ENCODE data around the gene BCL7B. TPM values are rescaled to one million over a fixed set of nuclear protein-coding genes. Genes with fewer than 3 reads are reported as not detected.
A peak's percentile ranks its signal among the peaks of the same experiment; 100 is the strongest.

The BCL7B gene
- total and polyA plus RNA-seq, 2 experiments from 2014 or later = 17.0 to 18.2 TPM

DNA sequence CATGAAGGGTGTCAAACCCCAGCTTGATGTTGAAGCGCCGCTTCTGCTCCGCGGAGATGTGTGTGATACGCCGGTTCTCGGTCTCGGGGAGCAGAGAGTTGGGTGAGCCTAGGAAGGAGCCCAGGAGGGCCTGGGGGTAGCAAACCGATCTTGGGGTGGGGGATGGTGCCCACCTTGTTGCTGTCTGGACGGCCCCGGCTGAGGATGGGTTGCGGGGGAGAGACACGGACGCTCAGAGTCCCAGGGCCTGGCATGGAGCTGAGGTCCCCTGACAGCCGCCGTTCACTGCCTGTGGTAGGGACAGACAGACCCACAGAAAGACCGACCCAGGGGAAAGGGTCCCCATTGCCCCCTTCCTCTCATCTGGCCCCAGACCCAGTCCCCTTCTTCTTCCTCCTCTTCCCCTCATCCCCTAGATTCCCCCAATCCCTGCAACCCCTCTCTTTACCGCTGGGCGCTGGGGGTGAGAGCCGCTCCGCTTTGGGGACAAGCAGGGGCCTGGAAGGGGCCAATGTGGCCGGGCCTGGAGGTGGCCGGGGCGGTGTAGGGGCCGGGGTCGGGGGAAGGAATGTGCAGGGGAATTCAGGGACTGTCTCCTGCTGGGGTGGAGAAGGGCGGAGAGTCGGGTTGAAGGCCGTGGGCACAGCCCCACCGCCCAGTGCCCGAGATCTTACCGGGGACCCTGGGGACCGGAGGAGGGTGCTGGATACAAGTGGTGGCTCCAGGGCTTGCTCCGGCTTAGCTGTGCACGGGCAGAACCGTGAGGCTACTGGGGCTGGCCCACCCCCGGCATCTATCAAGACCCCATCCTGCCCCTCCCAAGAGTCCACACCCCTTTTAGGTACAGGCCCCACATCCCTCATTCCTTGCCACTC, 38.9 kb upstream of the BCL7B start:
- Histone ChIP-seq H3K79me2 (replicated peaks; ENCODE audit: insufficient read depth) (no peaks in the 10 kb centered on the region), H3K9me2 (ENCODE audit: insufficient read depth) (peaks cover 5% of the 10 kb centered on the region; the same call in 1 of the 2 replicates), H3K4me2 (no peak overlapping the region), H3F3A (replicated peaks; ENCODE audit: low read depth) (no peaks in the 10 kb centered on the region), H3K4me1 (ENCODE audit: insufficient read depth) (no peaks in the 10 kb centered on the region), H3K36me3 (ENCODE audit: insufficient read depth) (no peaks in the 10 kb centered on the region), H4K20me1 (replicated peaks; ENCODE audit: insufficient read depth) (peaks cover 6% of the 10 kb centered on the region), H3K27ac (ENCODE audit: low read depth) (no peak overlapping the region), H3K27me3 (ENCODE audit: insufficient read depth) (peaks cover 4% of the 10 kb centered on the region; the same call in 1 of the 2 replicates), H3K4me3 (no peak overlapping the region), H2AFZ (no peak overlapping the region)
- DNase-seq (ENCODE audit: low spot score) (peak; percentile 36), ATAC-seq (peak; percentile 66)
- peaks cover 20% of the 10 kb centered on the region for H3K4me1 Mint-ChIP-seq
- no peaks in the 10 kb centered on the region; the same call in 2 of the 3 replicates for H3K9me3 Mint-ChIP-seq
- peaks cover 4% of the 10 kb centered on the region; the same call in 2 of the 3 replicates for H3K36me3 Mint-ChIP-seq (ENCODE audit: low read depth)
- H3K27me3 Mint-ChIP-seq (ENCODE audit: insufficient read depth, low read depth, poor library complexity) = peaks cover 22% of the 10 kb centered on the region
- H3K27ac Mint-ChIP-seq = no peak overlapping the region
- no peak for TF ChIP-seq CREB1 (CRISPR knock-in tag; IDR thresholded peaks at IDR 0.05; ENCODE audit: low read depth)
- TF ChIP-seq EZH2phosphoT487 (IDR thresholded peaks at IDR 0.05; ENCODE audit: unreplicated experiment) = no peak
- TF ChIP-seq NANOG (IDR thresholded peaks at IDR 0.05; ENCODE audit: borderline replicate concordance) = no peak
- TF ChIP-seq EZH2 (IDR thresholded peaks at IDR 0.05; ENCODE audit: low read depth, unreplicated experiment) = no peak
- TF ChIP-seq POLR2AphosphoS5 (IDR thresholded peaks at IDR 0.05; ENCODE audit: low read depth) = no peak
- TF ChIP-seq ETS1 (IDR thresholded peaks at IDR 0.05) = no peak
- TF ChIP-seq, protein P1, sequence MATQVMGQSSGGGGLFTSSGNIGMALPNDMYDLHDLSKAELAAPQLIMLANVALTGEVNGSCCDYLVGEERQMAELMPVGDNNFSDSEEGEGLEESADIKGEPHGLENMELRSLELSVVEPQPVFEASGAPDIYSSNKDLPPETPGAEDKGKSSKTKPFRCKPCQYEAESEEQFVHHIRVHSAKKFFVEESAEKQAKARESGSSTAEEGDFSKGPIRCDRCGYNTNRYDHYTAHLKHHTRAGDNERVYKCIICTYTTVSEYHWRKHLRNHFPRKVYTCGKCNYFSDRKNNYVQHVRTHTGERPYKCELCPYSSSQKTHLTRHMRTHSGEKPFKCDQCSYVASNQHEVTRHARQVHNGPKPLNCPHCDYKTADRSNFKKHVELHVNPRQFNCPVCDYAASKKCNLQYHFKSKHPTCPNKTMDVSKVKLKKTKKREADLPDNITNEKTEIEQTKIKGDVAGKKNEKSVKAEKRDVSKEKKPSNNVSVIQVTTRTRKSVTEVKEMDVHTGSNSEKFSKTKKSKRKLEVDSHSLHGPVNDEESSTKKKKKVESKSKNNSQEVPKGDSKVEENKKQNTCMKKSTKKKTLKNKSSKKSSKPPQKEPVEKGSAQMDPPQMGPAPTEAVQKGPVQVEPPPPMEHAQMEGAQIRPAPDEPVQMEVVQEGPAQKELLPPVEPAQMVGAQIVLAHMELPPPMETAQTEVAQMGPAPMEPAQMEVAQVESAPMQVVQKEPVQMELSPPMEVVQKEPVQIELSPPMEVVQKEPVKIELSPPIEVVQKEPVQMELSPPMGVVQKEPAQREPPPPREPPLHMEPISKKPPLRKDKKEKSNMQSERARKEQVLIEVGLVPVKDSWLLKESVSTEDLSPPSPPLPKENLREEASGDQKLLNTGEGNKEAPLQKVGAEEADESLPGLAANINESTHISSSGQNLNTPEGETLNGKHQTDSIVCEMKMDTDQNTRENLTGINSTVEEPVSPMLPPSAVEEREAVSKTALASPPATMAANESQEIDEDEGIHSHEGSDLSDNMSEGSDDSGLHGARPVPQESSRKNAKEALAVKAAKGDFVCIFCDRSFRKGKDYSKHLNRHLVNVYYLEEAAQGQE (IDR thresholded peaks at IDR 0.05; ENCODE audit: unreplicated experiment) = no peak
- no peak for TF ChIP-seq ZNF331 (CRISPR knock-in tag; IDR thresholded peaks at IDR 0.05; ENCODE audit: low read depth)
- TF ChIP-seq STAT1 (IDR thresholded peaks at IDR 0.05; ENCODE audit: unreplicated experiment) = no peak
- no peak for TF ChIP-seq CTCF (conservative IDR thresholded peaks at IDR 0.05; ENCODE audit: low read depth in 2 of 2)
- TF ChIP-seq, protein P2, sequence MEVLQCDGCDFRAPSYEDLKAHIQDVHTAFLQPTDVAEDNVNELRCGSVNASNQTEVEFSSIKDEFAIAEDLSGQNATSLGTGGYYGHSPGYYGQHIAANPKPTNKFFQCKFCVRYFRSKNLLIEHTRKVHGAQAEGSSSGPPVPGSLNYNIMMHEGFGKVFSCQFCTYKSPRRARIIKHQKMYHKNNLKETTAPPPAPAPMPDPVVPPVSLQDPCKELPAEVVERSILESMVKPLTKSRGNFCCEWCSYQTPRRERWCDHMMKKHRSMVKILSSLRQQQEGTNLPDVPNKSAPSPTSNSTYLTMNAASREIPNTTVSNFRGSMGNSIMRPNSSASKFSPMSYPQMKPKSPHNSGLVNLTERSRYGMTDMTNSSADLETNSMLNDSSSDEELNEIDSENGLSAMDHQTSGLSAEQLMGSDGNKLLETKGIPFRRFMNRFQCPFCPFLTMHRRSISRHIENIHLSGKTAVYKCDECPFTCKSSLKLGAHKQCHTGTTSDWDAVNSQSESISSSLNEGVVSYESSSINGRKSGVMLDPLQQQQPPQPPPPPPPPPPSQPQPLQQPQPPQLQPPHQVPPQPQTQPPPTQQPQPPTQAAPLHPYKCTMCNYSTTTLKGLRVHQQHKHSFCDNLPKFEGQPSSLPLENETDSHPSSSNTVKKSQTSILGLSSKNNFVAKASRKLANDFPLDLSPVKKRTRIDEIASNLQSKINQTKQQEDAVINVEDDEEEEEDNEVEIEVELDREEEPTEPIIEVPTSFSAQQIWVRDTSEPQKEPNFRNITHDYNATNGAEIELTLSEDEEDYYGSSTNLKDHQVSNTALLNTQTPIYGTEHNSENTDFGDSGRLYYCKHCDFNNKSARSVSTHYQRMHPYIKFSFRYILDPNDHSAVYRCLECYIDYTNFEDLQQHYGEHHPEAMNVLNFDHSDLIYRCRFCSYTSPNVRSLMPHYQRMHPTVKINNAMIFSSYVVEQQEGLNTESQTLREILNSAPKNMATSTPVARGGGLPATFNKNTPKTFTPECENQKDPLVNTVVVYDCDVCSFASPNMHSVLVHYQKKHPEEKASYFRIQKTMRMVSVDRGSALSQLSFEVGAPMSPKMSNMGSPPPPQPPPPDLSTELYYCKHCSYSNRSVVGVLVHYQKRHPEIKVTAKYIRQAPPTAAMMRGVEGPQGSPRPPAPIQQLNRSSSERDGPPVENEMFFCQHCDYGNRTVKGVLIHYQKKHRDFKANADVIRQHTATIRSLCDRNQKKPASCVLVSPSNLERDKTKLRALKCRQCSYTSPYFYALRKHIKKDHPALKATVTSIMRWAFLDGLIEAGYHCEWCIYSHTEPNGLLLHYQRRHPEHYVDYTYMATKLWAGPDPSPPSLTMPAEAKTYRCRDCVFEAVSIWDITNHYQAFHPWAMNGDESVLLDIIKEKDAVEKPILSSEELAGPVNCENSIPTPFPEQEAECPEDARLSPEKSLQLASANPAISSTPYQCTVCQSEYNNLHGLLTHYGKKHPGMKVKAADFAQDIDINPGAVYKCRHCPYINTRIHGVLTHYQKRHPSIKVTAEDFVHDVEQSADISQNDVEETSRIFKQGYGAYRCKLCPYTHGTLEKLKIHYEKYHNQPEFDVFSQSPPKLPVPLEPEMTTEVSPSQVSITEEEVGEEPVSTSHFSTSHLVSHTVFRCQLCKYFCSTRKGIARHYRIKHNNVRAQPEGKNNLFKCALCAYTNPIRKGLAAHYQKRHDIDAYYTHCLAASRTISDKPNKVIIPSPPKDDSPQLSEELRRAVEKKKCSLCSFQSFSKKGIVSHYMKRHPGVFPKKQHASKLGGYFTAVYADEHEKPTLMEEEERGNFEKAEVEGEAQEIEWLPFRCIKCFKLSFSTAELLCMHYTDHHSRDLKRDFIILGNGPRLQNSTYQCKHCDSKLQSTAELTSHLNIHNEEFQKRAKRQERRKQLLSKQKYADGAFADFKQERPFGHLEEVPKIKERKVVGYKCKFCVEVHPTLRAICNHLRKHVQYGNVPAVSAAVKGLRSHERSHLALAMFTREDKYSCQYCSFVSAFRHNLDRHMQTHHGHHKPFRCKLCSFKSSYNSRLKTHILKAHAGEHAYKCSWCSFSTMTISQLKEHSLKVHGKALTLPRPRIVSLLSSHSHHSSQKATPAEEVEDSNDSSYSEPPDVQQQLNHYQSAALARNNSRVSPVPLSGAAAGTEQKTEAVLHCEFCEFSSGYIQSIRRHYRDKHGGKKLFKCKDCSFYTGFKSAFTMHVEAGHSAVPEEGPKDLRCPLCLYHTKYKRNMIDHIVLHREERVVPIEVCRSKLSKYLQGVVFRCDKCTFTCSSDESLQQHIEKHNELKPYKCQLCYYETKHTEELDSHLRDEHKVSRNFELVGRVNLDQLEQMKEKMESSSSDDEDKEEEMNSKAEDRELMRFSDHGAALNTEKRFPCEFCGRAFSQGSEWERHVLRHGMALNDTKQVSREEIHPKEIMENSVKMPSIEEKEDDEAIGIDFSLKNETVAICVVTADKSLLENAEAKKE (CRISPR knock-in tag; IDR thresholded peaks at IDR 0.05) = no peak
- no peak for TF ChIP-seq ZNF114 (CRISPR knock-in tag; IDR thresholded peaks at IDR 0.05)
- no peak for TF ChIP-seq JUNB (IDR thresholded peaks at IDR 0.05; ENCODE audit: unreplicated experiment)
- no peak overlapping the region for H3K4me3 Mint-ChIP-seq
